Neutrophil (primary cell): Measurements from ENCODE around the gene CCL21.

Experiments
- H3K27ac ChIP-seq: fragments of 200-600 bp; sonication (generic); 2 replicates; pipeline ENCODE4 v1.5.1; 2016; ENCODE audit warnings: mild to moderate bottlenecking, moderate library complexity
- H3K27me3 ChIP-seq: fragments of 200-600 bp; sonication (generic); 2 replicates; pipeline ENCODE4 v1.6.0; 2016; ENCODE audit warnings: mild to moderate bottlenecking
- H3K36me3 ChIP-seq: fragments of 200-600 bp; sonication (generic); 2 replicates; pipeline ENCODE4 v1.5.1; 2017
- H3K4me1 ChIP-seq, 2 experiments: fragments of 200-600 bp in 1 of 2; sonication (generic) in 1 of 2; 1 replicate in 1 of 2; 2 replicates in 1 of 2; pipeline versions ENCODE4 v1.5.1 to v1.6.1; 2013 to 2016; ENCODE audit warnings: low read depth in 1 of 2, low read length in 1 of 2, mild to moderate bottlenecking in 1 of 2, moderate library complexity in 1 of 2; ENCODE audit not compliant: control insufficient read depth in 1 of 2, insufficient read depth in 1 of 2
- H3K4me3 ChIP-seq, 2 experiments: fragments of 200-600 bp in 1 of 2; sonication (generic) in 1 of 2; 1 replicate in 1 of 2; 2 replicates in 1 of 2; pipeline ENCODE4 v1.5.1; 2013 to 2016; ENCODE audit warnings: low read depth in 1 of 2, low read length in 1 of 2, mild to moderate bottlenecking in 1 of 2, moderate library complexity in 1 of 2
- H3K9me3 ChIP-seq: fragments of 200-600 bp; sonication (generic); 2 replicates; pipeline ENCODE4 v1.5.1; 2016
- TF ChIP-seq, protein P1 (sequence below): fragments of 200-600 bp; sonication (generic); IDR thresholded peaks from 2 replicates; pipeline ENCODE4 v1.5.1; 2016; ENCODE audit warnings: antibody characterized with exemption

The CCL21 gene

GRCh38 chr9:34689512-34689911 is 20.4 kb downstream of the CCL21 start:
- Histone ChIP-seq H3K9me3 (no peaks in the 10 kb centered on the region), H3K4me1 (peaks cover 8 to 15% of the 10 kb centered on the region in 2 experiments), H3K36me3 (no peaks in the 10 kb centered on the region), H3K27me3 (no peaks in the 10 kb centered on the region), H3K27ac (no peak overlapping the region), H3K4me3 (no peak overlapping the region)
- TF ChIP-seq, protein P1, sequence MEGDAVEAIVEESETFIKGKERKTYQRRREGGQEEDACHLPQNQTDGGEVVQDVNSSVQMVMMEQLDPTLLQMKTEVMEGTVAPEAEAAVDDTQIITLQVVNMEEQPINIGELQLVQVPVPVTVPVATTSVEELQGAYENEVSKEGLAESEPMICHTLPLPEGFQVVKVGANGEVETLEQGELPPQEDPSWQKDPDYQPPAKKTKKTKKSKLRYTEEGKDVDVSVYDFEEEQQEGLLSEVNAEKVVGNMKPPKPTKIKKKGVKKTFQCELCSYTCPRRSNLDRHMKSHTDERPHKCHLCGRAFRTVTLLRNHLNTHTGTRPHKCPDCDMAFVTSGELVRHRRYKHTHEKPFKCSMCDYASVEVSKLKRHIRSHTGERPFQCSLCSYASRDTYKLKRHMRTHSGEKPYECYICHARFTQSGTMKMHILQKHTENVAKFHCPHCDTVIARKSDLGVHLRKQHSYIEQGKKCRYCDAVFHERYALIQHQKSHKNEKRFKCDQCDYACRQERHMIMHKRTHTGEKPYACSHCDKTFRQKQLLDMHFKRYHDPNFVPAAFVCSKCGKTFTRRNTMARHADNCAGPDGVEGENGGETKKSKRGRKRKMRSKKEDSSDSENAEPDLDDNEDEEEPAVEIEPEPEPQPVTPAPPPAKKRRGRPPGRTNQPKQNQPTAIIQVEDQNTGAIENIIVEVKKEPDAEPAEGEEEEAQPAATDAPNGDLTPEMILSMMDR = no peak

DNA sequence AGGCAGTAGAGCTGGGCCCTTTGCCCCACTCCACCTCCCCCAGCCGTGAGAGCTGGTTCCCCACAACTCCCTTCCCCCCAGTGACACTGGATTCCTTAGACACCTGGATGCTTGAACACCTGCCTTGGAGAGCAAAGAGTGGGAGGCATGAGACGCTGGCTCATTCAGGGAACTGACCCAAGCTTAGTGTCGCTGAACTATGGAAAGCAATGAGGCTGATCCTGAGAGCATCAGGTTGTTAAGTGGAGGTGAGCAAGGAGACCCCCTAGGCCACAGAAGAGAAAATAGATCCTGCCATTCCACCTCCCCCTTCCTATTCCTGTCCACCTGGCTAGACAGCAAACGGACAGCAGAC is 20.8 kb downstream of the CCL21 start:
- Histone ChIP-seq H3K4me3 (no peak overlapping the region), H3K27ac (no peak overlapping the region), H3K4me1 (peaks cover 8 to 15% of the 10 kb centered on the region in 2 experiments), H3K36me3 (peaks cover 4% of the 10 kb centered on the region), H3K9me3 (no peaks in the 10 kb centered on the region), H3K27me3 (no peaks in the 10 kb centered on the region)
- TF ChIP-seq, protein P1 = no peak

DNA sequence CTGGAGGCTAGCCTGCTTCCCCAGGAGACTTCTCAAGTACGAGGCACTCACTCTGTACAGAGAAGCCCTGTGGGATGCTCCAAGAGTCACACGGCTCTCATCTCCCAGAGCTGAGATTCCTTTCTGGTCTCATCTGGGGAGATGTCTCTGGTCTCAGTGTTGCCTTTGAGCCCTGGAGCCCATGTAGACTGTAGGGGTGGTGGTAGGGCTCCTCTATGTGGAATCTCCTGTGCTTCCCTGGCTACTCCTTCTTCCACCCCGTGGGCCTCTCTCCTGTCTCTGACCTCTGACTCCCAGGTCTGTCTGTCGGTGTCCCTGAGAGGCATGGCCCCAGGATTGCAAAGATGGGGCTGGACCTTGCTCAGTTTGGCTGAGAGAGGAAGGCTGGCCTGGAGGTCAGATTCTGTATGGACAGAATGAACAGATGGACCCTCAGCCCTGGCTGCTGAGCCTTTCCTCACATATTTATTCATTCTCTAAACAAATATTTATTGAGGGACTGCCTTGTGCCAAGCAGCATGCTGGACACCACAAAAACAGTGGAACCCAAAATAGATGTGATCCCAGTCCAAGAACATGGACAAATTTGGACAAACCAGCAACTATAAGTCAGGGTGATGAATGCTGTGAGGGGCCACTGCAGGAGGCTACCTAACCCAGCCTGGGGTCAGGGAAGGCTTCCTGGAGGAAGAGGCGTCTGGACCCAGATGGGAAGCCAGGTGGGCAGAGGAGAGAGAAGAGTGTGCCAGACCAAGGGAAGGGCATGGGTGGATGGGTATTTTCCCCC is 21.4 kb downstream of the CCL21 start:
- peaks cover 8 to 15% of the 10 kb centered on the region in 2 experiments for H3K4me1 ChIP-seq
- H3K9me3 ChIP-seq = no peaks in the 10 kb centered on the region
- no peak overlapping the region for H3K4me3 ChIP-seq
- TF ChIP-seq, protein P1 = no peak
- peaks cover 7% of the 10 kb centered on the region for H3K36me3 ChIP-seq
- no peaks in the 10 kb centered on the region for H3K27me3 ChIP-seq
- H3K27ac ChIP-seq = no peak overlapping the region

GRCh38 chr9:34687276-34688030 is 22.5 kb downstream of the CCL21 start:
- Histone ChIP-seq H3K27ac (no peak overlapping the region), H3K27me3 (no peaks in the 10 kb centered on the region), H3K9me3 (no peaks in the 10 kb centered on the region), H3K36me3 (peaks cover 7% of the 10 kb centered on the region), H3K4me1 (peaks cover 8 to 15% of the 10 kb centered on the region in 2 experiments), H3K4me3 (no peak overlapping the region)
- TF ChIP-seq, protein P1 = no peak

GRCh38 chr9:34686732-34687131 is 23.2 kb downstream of the CCL21 start:
- peaks cover 8 to 14% of the 10 kb centered on the region in 2 experiments for H3K4me1 ChIP-seq
- H3K27me3 ChIP-seq = no peaks in the 10 kb centered on the region
- H3K27ac ChIP-seq = no peak overlapping the region
- peaks cover 7% of the 10 kb centered on the region for H3K36me3 ChIP-seq
- H3K4me3 ChIP-seq = no peak overlapping the region
- H3K9me3 ChIP-seq = no peaks in the 10 kb centered on the region
- TF ChIP-seq, protein P1 = no peak
